Stimulated activated CD4-positive, alpha-beta T cell treated with anti-CD3 and anti-CD28 coated beads, Interleukin-15, amount 100 ng/mL, for 48 hours (primary cell): ENCODE data around the gene VARS1.
A peak's percentile ranks its signal among the peaks of the same experiment; 100 is the strongest.

ENCODE experiments used
- DNase-seq, 2 donors: peaks; one replicate each; pipeline ENCODE4 v3.0.0-alpha.2; 2020; ENCODE audit warnings: low read depth in 2 of 2

Gene VARS1

GRCh38 chr6:31771992-31772358, 23.6 kb downstream of the VARS1 start:
- DNase-seq = no peak

DNA sequence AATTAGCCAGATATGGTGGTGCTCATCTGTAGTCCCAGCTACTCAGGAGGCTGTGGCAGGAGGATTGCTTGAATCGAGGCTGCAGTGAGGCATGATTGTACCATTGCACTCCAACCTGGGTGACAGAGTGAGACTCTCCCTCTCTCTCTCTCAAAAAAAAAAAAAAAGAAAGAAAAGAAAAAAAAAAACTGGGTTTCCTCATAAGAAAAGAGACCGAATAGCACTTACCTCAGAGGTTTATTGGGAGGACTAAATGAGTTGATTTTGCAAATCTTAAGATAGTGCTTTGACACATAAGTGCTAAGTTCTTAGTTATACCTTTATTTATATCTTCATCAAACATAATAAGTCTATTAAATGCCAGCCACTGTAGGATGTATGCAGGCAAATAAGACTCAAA, 24.7 kb downstream of the VARS1 start:
- no peak for DNase-seq

DNA sequence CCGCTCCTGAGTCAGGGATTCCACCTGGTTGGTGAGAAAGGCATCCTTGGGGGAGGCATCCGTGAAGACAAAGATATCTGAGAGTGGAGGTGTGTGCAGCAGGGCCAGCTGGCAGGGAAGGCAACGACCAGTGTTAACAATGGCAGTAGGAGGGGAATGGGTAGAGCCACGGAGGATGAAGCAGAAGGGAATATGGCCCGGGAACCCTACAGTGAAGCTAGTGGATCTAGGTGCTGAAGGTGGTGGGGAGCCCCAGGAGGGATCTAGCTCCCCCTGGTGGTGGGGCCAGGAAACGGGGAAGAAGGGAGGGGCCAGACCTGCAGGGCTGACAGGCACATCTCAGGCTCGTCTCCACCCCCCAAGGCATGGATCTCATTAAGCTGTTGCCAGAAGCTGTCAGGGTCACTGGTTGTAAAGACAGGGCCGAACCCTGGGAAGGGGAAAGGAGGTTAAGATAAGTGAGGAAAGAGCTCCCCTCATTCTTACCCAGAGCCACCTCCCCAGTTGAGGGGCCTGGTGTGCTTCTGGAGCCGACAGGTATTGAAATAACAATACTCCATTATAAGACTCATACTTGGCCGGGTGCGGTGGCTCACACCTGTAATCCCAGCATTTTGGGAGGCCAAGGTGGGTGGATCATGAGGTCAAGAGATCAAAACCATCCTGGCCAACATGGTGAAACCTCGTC, 25.7 kb downstream of the VARS1 start:
- DNase-seq = peak; percentile 64 to 81

DNA sequence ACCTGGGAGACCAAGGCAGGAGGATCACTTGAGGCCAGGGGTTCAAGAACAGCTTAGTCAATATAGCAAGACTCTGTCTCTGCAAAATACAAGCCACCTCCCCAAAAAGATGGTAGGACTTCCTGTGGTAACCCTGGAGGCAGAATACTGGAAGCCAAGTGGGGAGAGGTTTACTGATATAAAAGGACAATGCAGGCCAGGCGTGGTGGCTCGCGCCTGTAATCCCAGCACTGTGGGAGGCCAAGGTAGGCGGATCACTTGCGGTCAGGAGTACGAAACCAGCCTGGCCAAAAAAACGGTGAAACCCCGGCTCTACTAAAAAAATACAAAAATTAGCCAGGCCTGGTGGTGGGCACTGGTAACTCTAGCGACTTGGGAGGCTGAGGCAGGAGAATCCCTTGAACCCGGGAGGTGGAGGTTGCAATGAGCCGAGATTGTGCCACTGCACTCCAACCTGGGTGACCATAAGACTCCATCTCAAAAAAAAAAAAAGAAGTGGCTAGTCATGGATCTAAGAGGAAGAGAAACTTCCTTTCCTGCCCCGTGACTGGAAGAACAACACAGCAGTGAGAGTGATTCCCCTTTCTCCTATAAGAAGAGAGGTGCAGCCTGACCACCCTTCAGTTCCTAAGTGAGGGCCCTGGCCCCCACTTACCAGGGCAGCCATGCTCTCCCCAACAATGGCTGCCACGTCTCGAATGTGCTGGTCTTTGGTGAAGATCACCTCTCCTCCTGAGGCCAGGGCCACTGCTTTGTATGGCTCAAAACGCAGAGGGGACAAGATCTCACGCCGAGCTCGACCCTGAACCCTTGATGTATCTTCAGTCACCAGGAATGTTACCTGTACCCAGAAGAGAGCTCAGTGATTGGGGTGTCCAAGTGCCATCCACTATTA, 26.9 kb downstream of the VARS1 start:
- DNase-seq = no peak

GRCh38 chr6:31767096-31767645, 28.4 kb downstream of the VARS1 start:
- no peak for DNase-seq

DNA sequence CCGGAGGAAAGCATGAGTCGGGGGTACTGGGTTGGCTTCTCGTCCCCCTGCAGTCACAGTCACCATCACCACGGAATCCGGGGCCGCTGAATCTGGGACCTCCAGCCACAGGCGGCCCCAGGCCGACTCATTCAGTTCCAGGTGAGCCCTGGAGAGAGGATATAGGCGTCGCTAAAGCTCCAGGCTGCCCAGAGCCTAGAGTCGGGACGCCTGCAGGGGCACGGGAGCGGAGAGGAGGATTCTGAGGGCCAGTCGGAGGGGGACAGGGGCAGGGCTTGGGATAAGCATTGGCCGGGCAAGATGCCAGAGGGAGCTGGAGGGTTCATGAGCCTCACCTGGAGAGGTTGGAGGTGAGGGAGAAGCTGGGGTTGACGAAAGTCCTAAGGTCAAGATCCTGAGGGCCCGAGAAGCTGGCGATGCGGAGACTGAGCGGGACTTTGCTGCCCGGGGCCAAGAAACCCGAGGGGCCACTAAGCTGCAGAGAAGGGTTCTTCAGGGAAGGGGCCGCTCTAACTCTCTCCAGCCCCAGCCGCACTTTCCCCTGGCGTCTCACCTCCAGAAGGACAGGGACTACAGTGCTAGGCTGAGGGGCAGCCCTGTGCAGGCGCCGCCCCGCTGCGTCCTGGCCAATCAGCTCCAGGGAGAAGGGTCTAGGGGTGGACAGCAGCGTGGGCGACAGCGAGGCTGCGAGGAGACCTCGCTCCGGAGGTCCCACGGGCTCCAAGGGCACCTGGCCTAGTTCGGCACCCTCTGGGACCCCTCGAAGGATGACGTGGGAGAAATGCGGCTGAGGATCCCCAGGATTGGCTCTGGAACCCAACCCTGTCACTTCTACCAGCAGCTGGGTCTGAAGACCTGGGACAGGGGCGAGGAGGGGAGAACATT, 29.4 kb downstream of the VARS1 start:
- DNase-seq = no peak

DNA sequence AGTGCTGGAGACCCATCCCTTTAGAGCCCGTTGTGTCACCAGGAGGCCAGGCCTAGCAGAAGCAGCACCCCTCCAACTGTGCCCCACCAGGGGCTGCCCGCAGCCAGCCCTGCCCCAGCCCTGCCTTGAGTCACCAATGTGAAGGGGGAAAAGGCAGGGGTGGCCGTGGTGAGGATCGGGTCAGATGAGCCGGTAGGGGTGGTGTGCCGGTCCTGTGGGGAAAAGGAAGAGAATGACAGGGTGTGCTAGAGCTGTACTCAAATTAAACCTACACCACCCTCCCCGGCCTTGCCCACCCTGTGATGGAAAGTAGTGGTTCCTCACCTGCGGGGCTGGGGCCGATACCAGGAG, 30.0 kb downstream of the VARS1 start:
- no peak for DNase-seq

DNA sequence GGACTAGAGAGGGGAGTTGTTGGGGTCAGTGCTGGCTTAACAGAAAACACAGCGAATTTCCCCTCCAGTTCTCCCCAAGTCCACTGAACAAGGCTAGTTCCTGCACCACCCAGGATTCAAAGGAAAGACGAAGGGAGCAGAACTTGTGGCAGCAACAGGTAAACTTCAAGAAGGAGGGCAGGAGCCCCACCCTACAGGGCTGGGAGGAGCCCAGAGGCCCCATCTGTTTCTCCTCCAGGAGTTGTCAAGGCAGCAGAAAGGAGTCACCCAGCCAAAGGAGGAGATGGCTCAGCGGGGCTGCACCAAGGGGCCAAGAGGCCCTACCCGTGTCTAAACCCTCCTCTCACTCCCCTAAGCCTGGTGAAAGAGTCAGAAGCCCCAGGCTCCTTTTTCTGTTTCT, 31.4 kb downstream of the VARS1 start:
- DNase-seq = no peak

DNA sequence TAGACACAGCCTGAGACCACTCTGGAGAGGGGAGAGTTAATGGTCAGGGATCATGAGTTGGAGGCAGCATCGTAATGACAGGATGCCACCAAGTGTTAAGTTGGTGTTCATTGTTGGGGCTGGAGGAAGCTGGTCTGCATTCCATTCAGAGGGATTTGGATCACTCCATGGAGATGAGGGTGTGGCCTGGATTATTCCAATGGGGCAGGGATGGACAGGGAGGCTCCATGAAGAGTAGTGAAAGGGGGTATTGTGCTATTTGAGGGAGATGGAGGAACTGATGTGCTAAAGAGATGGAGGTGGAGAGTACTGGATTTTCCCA, 32.0 kb downstream of the VARS1 start:
- DNase-seq = no peak

- no peak for DNase-seq
Observed at GRCh38 chr6:31762878-31763618, 32.5 kb downstream of the VARS1 start.

DNA sequence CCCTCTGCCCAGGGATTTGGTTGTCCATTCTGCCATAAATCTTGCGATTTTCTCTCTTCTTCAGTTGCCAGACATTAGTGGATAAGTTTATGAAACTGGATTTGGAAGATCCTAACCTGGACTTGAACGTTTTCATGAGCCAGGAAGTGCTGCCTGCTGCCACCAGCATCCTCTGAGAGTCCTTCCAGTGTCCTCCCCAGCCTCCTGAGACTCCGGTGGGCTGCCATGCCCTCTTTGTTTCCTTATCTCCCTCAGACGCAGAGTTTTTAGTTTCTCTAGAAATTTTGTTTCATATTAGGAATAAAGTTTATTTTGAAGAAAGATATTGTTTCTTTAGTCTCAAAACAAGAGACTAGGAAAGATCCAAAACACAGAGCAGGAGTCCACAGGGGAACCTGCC, 33.2 kb downstream of the VARS1 start, which contains the start of gene SAPCD1:
Gene SAPCD1 (plus strand): TSS at position 301 of the 400 bp plus-strand sequence. CDS start 399 bp downstream, outside the sequence.
- no peak for DNase-seq

DNA sequence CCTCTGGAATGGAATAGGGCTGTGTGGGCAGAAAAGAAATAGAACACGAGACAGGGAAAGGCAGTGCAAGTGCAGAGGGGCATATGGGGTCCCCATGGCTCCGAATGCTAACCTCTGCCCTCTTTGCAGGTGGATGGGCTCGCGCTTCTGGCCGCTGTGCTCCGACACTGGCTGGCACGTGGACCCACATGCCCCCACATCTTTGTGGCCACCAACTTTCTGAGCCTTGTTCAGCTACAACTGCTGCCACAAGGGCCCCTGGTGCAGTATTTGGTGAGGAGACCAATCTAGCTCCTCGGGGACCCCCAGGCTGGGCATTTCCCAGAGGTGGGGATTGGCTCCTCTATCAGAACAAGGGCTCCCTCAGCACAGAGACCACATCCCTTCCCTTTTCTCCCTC, 34.2 kb downstream of the VARS1 start:
- no peak for DNase-seq

DNA sequence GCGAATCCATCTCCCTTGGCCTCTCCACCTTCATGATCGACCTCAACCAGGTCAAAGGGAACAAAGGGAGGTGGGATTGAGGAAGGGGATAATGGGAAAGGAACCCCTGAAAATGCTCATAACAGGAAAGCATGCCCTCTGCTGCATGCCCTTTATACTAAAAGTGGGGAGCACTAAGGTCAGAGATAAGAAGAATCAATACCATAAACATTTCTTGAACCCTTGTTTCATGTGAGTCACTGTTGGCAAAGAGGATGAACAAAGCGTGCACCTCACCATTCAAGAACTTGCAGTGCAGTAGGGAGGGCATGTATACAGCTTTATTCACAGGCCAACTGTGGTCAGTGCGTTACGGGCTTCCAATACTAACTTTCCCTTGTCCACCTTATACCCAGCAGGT, 34.8 kb downstream of the VARS1 start:
- DNase-seq = no peak

GRCh38 chr6:31758281-31758680, 37.3 kb downstream of the VARS1 start:
- no peak for DNase-seq

DNA sequence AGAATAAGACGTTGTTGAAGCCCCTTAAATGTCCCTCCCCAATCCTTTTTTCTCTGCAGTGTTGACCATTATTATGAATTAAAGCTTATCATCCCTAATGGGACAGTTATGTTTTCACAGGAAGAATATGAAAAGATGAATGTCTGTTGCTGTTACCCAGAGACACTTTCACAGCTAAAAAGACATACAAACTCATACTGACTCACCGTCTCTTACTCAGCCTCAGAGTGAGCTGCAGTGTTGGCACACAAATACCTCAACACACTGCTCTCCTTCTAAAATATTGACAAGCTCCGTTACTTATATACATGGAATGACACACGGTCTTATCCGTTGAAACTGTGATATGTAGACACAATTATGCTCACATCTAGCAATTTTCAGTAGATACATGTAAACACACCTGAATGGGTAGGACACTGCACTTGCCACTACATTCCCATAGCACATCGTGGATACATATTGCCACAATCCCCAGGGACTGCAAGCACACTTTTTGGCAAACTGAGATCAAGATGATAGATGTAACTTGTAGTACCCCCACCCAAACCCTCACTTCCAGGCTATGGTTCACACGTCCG, 42.7 kb downstream of the VARS1 start:
- DNase-seq = no peak

- no peak for DNase-seq
Observed at GRCh38 chr6:31750411-31751022, 45.0 kb downstream of the VARS1 start.

GRCh38 chr6:31749301-31750036, 46.1 kb downstream of the VARS1 start:
- DNase-seq = no peak
